Endometrial microvascular endothelial cells (primary cell): ENCODE measurements around the gene CNOT6. TPM values are rescaled to one million over a fixed set of nuclear protein-coding genes. Genes with fewer than 3 reads are reported as not detected.
"Not testable (repeated sequence)": the region's sequence is repeated elsewhere in the genome, so short reads cannot be mapped to it uniquely, and the experiment has no call there.

Source experiments
- in situ Hi-C: cut with HindIII; loops from 2 replicates; pipeline ENCODE4 v1.10.0; 2017; ENCODE audit warnings: low sequenced_read_pairs, low pct_unique_long_range_greater_than_20kb; ENCODE audit errors: inconsistent ontology term
- total RNA-seq: library from RNA; depleted of rRNA; stranded (reverse); fragments of >200 nt; gene quantifications from one replicate; pipeline ENCODE4 v1.2.3, GENCODE V29; 2015; ENCODE audit errors: inconsistent ontology term

CNOT6 gene
- total RNA-seq, 1 donor from 2014 or later = 16.2 TPM

DNA sequence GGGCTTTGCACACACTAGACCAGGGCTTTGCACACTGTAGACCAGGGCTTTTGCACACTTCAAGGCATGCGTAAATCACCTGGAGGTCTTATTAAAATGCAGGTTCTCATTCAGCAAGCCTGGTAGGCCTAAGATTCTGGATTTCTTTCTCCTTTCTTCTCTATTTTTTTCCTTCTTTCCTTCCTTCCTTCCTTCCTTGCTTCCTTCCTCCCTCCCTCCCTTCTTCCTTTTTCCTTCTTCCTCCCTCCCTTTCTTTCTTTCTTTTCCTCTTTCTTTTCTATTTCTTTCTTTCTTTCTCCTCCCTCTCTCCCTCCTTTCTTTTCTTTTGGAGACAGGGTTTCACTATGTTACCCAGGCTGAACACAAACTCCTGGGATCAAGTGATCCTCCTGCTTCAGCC lies 24.3 kb upstream of the CNOT6 start:
- in situ Hi-C loops = no loop called here

DNA sequence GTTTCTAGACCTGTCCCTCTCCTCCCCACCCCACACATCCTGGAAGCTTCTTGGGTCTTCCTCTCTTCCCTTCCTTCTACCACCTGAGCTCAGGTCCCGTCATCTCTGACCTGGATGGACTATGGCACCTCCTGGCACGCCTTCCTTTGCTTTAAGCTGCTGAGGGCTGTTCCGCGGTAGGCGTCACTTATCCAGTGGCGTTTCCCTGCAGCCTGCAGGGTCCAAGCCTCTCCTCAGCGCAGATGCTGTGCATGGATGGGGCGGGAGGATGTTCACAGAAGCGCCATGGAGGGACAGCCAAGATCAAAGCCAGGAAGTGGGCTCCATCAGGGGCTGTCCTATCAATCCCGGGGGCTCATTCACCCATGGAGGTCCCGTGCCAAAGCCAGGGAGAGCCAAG lies 23.8 kb upstream of the CNOT6 start:
- in situ Hi-C loops = no loop called here

DNA sequence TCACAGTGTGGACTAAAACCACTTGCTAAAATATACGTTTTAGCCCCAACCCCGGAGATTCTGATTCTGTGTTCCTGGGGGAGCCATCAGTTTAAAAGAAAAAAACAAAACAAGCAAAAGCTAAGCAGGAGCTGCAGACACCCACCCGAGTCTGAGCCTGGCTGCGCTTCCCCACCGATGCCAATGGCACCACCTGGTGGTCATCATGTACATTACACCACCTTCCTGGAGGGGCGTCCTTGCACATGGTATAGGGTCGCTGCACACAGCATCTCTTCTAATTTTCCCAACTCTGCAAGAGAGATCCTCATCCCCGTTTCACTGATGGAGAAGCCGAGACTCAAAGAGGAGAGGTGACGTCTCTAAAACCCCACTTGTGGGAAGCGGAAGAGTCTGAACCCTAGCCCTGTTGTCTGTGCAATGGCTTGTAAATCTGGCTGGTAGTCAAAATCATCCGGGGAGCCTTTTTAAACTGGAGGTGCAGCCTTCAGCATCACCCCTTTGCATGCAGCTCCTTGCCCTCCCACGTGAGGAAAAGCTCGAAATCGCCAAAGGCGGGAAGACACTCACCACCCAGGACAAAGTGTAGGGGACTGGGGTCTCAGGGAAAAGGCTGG lies 23.1 kb upstream of the CNOT6 start:
- in situ Hi-C loops = no loop called here

DNA sequence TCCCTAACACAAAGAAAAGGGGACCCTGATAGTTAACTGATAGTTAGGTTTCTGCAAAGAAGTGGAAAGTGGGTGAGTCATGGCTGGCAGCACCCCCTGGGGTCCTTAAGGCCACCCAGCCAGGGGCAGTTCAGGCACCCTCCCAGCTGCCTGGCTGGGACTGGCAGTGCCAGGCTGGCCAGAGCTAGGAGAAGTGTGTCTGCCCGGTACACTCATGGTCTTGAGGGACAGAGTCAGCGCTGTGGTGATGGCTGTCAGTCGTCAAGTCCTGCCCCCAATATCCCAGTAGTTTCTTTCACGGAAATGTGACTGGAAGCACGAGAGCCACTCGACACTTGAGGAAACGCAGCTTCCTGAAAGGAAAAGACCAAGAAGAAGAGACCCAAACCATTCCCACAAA lies 22.3 kb upstream of the CNOT6 start:
- in situ Hi-C loops = no loop called here

DNA sequence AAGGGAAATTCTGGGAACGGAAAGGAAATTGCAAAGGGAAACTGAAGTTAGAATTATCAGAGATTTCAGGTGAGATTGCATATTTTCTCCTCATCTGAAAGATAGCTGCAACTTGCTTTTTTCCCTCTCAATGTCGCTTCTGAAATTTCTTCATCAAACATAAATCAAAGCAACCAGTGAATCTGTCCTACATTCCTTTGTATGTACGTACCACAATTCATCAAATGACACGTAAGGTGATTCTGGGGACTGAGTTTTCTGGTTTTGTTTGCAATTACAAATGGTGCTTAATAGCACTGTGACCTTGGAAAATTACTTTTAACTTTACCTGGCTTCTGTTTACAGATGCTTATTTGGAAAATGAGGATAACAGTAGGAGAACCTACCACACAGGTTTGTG lies 21.9 kb upstream of the CNOT6 start:
- in situ Hi-C loops = no loop called here

DNA sequence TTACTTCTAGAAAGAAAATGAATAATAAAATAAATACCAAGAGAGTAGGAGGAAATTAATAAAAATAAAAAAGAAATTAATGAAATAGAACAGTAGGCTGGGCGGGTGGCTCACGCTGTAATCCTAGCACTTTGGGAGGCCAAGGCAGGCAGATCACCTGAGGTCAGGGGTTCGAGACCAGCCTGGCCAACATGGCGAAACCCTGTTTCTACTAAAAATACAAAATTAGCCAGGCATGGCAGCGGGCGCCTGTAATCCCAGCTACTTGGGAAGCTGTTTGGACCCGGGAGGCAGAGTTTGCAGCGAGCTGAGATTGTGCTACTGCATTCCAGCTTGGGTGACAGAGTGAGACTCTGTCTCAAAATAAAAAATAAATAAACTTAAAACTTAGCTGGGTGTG lies 20.8 kb upstream of the CNOT6 start:
- in situ Hi-C loops = not testable (repeated sequence)

DNA sequence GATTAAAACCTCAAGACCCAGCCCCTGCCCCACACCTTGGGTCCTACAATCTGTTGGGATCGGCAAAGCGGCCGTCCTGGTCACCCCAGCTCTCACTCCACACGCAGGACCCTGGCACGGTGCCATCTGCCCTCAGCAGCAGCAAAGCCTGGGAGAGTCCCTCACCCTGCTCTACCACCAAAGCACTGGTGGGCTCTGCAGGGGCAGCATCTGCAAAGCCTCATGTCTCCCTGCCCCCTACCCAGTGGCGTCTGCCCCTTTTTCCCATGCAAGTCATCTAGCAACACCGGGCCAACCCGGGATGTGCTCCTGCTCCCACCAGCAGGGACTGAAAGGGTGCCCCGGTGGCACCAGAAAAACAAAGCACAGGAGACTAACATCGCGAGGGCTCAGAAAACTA lies 19.6 kb upstream of the CNOT6 start:
- in situ Hi-C loops = no loop called here

DNA sequence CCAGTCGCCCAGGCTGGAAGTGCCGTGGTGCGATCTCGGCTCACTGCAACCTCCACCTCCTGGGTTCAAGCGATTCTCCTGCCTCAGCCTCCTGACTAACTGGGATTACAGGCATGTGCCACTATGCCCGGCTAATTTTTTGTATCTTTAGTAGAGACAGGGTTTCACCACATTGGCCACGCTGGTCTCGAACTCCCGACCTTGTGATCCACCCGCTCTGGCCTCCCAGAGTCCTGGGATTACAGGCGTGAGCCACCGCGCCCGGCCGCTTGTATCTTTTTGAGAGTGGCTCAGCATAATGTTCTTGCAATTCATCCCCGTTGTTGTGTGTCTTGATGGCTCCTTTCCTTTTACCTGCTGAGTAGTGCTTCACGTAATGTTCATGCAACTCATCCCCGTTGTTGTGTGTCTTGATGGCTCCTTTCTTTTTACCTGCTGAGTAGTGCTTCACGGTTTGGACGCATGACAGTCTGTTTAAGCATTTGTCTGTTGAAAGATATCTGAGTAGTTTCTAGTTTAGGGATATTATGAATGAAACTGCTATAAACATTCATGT lies 18.1 kb upstream of the CNOT6 start:
- in situ Hi-C loops = not testable (repeated sequence)

DNA sequence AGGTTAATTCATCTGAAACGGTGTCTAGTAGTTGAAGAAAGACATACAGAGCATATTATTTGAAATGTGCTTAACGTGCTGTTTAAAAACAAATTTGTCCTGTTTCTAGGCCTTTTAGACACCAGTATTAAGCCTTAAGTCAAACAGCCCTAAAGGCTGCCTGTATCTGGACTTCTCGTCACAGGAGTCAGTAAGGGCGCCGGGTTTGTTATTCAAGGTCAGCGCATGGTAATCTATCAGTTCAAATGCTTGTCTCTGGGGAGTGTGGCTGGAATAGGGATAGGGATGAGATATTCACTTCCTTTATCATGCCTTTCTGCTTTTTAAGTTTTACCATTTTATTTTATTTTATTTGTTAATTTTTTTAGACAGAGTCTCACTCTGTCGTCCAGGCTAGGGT lies 9.4 kb upstream of the CNOT6 start:
- in situ Hi-C loops = no loop called here

DNA sequence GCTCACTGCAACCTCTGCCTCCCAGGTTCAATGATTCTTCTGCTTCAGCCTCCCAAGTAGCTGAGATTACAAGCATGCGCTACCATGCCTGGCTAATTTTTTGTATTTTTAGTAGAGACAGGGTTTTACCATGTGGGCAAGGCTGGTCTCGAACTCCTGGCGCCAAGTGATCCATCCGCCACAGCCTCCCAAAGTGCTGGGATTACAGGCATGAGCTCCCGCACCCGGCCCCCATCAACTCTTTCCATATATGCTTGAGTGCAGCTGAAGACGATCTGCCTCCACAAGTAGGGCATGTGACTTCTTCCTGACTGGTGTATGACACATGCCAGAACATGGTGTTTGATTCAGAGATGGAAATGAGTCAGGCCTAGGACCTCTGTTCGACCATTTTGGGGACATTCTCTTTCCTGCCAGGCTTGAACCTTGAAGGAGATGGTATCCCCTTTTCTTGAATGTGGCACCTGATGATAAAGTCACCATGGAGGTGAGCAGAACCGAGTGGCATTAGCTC lies 7.5 kb upstream of the CNOT6 start:
- in situ Hi-C loops = no loop called here

DNA sequence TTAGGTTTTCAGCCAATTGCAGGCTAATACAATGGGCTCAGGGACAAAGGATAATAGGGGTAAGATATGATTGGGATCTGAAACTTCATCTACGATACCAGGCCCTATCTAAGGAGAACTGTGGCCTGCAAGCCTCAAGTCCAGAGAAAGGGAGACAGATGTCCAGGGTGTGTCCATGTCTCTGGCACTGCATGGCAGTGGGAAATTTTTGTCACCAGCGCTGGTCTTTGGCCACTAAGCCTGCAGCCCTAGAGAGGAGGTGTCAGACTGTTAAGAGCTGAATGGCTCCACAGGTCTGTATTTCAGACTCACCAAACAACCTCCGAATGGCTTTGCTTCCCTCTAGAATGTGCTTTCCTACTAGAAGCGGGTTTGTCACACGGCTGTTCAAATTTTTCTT lies 6.6 kb upstream of the CNOT6 start:
- in situ Hi-C loops = no loop called here

DNA sequence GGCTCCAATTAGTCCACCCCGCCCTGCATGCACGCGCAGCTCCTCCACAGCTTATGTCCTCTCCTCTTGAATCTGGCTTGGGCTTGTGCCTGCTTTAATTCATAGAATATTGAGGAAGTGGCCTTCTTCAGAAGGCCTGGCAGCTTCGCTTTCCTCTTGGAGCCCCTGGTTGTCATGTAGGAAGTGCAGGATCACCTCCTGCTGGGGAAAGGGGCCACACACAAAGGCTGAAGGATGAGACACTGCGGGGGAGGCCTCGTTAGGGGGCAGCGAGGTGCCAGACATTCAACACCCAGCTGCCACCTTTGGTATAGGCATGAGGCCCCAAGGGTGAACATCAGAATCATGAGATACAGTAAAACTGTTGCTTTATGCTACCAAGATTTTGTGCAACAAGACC lies 2.7 kb upstream of the CNOT6 start:
- in situ Hi-C loops = no loop called here

DNA sequence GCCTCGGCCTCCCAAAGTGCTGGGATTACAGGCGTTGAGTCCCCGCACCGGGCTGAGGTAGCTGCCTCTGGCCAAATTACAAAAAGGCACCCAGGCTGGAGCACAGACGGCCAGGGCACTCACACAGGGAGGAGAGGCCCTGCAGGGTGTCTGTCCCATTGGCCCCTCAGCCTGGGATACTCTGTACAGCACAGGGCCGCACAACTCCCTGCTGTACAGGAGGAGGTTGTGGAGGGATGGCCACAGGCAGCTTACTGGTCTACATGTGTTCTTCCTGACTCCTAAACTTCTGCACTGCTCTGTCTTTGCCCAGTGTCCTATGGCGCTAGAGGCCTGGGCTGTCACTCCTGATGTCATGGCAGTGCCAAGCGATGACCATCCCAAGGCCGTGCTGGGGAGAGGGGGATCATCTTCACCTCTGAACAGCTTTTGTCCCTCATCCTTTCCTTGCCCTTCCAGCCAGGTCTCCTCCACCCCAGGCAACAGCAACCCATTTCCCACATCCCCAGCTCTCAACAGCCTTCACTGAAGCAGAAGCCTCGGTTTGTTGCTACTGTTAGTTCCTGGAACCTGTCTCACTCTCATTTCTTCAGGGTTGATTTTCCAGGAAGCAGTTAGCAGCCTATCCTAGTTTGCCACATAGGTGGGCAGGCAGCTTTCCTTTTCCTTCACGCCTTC lies 1.8 kb upstream of the CNOT6 start:
- in situ Hi-C loops = no loop called here

DNA sequence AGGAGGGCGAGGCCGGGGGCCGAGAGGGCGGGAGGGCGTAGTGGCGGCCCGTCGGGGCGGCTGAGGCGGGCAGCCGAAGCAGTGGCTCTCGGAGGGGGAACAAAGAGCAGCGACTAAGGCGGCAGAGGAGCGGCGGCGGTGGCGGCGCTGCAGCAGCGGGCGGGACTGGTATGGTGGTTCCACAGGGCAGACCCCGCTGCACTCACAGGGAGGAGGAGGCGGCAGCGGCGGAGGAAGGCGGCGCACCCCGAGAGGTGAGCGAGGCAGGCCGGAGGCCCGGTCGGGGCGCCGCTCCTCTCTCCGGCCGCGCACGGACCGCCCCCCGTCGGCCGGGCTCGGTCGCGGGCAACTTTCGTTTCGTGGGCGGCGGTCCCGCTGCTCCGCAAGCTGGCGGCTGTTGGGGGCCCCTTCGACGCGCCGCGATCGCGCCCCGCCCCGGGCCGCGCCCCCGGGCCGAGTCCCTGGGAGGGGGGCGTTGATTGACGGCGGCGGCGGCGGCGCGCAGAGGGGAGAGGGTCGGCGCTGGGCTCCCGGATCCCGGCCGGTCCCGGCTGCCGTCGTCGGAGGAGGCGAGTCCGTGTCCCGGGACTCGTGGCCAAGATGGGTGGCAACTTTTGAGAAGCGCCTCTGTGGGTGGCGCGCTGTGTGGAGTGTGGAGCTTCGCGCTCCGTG lies 467 bp downstream of the CNOT6 start:
- in situ Hi-C loops = no loop called here

DNA sequence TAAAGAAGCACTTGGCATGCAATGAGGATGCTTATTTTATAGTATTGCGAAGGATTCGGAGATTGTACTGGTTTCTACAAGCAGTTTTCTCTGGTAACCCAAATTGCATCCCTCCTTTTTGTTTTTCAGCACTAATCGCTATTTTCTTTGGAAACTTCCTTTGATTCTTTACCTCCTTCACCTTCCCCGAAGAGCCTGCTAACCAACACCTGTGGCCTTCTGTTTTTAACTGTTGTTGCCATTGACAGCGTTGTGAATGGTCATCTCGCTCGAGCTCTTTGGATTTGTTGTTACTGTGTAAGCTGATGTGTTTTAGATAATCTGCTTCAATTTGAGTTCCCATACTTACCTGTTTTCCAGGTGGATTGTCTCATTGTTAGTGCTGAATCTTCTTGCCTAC lies 1.1 kb downstream of the CNOT6 start:
- in situ Hi-C loops = no loop called here

DNA sequence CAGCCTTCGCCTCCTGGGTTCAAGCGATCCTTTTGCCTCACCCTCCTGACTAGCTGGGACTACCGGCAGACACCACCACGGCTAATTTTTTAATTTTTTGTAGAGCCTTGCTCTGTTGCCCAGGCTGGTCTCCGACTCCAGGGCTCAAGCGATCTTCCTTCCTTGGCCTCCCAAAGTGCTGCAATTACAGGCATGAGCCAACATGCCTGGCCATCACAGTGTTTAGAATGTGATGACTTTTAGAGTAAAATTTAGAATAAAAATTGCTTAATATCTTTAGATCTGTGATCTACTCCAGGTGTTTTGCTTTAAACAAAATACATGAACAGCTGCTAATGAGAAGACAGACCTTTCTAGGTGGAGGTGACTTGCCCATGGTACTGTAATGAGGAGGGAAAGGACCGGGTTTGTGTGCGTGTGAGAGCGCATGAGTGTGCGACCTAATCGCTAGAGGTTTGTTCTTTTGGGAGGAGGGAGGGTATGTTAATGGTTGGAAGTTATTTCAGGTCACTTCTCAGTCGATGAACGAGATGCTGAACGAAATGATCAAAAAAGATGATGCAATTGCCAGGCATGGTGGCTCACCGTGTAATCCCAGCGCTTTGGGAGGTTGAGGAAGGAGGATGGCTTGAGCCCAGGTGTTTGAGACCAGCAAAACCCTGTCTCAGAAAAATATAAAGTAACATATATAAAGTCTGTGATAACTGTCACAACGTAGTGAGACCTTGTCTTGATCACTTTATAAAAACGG lies 2.0 kb downstream of the CNOT6 start:
- in situ Hi-C loops = no loop called here

DNA sequence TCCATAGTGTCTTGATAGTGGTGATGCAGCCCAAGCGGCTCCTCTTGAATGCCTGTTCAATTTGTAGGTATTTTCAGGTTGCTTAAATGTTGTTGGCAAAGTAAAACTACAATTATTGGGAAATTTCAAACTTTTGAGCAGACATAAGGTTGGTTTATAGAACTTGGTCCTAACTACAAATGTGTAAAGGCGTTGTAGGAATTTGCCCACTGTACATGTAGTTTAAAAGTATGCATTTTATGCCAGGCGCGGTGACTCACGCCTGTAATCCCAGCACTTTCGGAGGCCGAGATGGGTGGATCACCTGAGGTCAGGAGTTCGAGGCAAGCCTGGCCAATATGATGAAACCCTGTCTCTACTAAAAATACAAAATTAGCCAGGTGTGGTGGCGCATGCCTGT lies 2.6 kb downstream of the CNOT6 start:
- in situ Hi-C loops = not testable (repeated sequence)

DNA sequence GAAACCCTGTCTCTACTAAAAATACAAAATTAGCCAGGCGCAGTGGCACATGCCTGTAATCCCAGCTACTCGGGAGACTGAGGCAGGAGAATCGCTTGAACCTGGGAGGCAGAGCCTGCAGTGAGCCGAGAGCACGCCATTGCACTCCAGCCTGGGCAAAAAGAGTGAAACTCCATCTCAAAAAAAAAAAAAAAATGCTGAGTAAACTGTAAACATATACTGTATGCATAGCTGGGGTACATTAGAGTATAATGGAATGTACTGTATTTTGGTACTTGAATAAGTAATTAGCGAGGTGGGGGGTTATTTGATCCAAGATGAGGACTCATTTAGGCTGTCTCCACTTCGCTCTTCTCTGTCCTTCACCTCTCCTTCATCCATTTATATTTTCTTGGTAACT lies 3.7 kb downstream of the CNOT6 start:
- in situ Hi-C loops = not testable (repeated sequence)

DNA sequence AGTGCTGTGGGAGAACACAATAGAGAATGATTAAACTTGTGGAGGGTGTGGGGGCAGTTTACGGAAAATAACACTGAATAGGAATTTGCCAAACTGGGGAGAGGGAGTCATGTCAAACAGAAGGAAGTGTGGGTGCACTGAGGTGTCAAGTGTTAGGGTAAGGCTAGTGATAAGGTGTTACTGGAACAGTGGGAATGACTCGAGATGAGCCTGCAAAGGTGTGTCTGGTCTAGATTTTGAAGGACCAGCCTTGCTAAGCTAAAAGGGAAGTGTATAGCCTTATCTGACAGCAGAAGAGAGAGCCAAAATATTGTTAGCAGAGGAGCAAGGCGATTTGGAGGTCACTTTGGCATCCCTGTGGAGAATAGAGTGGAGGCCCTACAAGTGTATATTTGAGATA lies 4.2 kb downstream of the CNOT6 start:
- in situ Hi-C loops = no loop called here
